Raji (cell line): ENCODE results near the gene PHLPP1.

Experiments
- POLR2A ChIP-seq: IDR thresholded peaks from 2 replicates; pipeline ENCODE4 v1.6.1; 2011; ENCODE audit warnings: low read depth, low read length, control low read depth; ENCODE audit not compliant: insufficient read depth

The PHLPP1 gene

GRCh38 chr18:62715436-62715758 lies at the start of gene PHLPP1:
Gene PHLPP1, plus strand, starts transcription at chr18:62715541. Its CDS starts 143 bp downstream, at chr18:62715684.
- peak; percentile 48; the same call in 1 of the 2 replicates for TF ChIP-seq POLR2A

GRCh38 chr18:62669225-62669624 lies 46.1 kb upstream of the PHLPP1 start:
- TF ChIP-seq POLR2A, result no peak

GRCh38 chr18:62670573-62670972 lies 44.8 kb upstream of the PHLPP1 start:
- TF ChIP-seq POLR2A, result no peak

- TF ChIP-seq POLR2A, result no peak
Measured at GRCh38 chr18:62672600-62672999, 42.7 kb upstream of the PHLPP1 start.

GRCh38 chr18:62678847-62679485 lies 36.4 kb upstream of the PHLPP1 start:
- no peak for TF ChIP-seq POLR2A

- no peak for TF ChIP-seq POLR2A
Measured at GRCh38 chr18:62682371-62682770, 33.0 kb upstream of the PHLPP1 start.

- TF ChIP-seq POLR2A, result no peak
Measured at GRCh38 chr18:62683935-62684334, 31.4 kb upstream of the PHLPP1 start.

GRCh38 chr18:62688743-62689317 lies 26.5 kb upstream of the PHLPP1 start:
- no peak for TF ChIP-seq POLR2A

- no peak for TF ChIP-seq POLR2A
Measured at GRCh38 chr18:62690236-62690815, 25.0 kb upstream of the PHLPP1 start.

GRCh38 chr18:62693659-62694058 lies 21.7 kb upstream of the PHLPP1 start:
- TF ChIP-seq POLR2A, result no peak

DNA sequence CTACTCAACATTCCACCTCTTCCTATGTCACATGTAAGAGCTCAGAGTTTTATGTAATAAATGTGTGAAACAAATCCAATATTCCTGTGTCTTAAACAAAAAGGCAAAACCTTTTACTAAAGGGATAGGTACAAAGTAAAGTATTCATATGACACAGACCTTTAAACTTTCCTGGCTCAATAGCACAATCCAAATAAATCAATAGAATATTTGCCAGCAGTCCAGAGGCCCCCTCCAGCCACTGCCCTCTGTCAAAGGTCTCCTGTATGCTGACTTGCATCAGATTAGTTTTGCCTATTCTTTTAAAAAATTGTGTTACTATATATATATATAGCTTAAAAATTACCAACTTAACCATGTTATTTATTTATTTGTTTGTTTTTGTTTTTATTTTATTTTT lies 17.7 kb upstream of the PHLPP1 start:
- TF ChIP-seq POLR2A, result no peak

DNA sequence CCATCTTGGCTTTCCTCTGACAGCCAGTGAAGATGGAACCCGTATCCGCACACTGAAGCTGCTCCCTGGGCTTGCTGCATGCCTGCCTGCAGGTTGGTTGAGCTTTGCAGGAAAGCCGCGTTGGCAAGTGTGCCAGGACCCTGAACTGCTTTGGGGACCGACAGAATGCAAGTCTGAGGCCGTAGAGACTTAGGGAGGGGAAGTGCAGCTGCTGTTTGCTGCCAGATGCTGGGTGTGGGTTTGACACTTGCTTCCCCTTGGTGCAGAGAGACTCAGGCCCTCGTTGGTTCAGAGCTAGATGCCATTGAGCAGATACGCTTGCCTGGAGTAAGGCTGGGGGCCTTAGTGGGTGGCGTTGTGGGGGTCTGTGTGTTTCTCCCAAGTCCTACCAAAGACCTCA lies 13.1 kb upstream of the PHLPP1 start:
- TF ChIP-seq POLR2A, result no peak

- no peak for TF ChIP-seq POLR2A
Measured at GRCh38 chr18:62710417-62710816, 4.9 kb upstream of the PHLPP1 start.

GRCh38 chr18:62711781-62712180 lies 3.6 kb upstream of the PHLPP1 start:
- no peak for TF ChIP-seq POLR2A

- TF ChIP-seq POLR2A, result no peak
Measured at GRCh38 chr18:62713651-62714247, 1.6 kb upstream of the PHLPP1 start.
